Heart left ventricle (tissue), 13 donors: ENCODE data around the gene DYNLRB2.

Experiments used
- POLR2A ChIP-seq, 2 donors: fragments of 450-650 bp; IDR thresholded peaks; one replicate each; pipeline ENCODE4 v1.6.1; 2017; ENCODE audit warnings: antibody characterized with exemption in 2 of 2, mild to moderate bottlenecking in 2 of 2, moderate library complexity in 2 of 2
- TF ChIP-seq, protein P1 (sequence below), 12 donors: fragments of 200-600 bp; sonication (generic) in 4 of 12; IDR thresholded peaks; one replicate each; pipeline versions ENCODE4 v1.5.0 to v1.8.0; 2018 to 2022; ENCODE audit warnings: antibody characterized with exemption in 12 of 12, mild to moderate bottlenecking in 5 of 12
- donor health status: ischemic (EF 13 %, LVEDD 7.1; RV severe dilation, severe dysfunction).
- donor health status: DM: no; HTN: yes; CAD: no.
- donor health status: DM: no; HTN: no; CAD: no.
- donor health status: ischemic (EF 25% LVEDD 6.9; RV normal size, moderate dysfunction).
- donor health status: ischemic (EF 25% LVEDD 5.7; RV mildly dilated, moderate dysfunction).
- donor health status: ischemic (EF 35%, LVEDD 5.7; RV mildly dilated, moderate dysfunction).
- donor health status: nonischemic (EF 11% LVEDD 7.7; RV severe dilation, severe dysfunction).
- donor health status: DM: yes; HTN: yes; CAD: no.
- donor health status: PGD.
- donor health status: ischemic (EF 29% LVEDD 5.4; RV normal size, mild dysfunction).
- donor health status: nonischemic (EF 23%, LVEDD 6.1; RV moderate dilation, normal function).

DNA sequence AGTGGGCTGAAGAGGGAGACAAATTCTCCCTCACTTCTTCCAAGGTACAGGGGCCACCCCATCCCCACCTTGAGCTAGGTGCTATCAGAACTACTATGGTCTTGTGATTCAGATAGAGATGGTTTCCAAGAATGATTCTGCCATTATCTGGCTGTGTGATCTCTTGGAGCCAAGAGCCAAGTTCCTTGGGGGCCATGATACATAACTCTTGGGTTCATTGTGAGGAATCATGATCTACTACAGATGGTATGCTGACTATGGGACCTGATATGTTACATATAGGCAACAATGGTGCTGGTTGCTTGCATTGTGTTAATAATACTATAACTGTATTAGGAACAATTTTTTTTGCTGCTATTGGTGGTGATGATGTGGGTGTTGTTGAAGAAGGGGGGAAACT, 45.7 kb downstream of the DYNLRB2 start:
- TF ChIP-seq, protein P1, sequence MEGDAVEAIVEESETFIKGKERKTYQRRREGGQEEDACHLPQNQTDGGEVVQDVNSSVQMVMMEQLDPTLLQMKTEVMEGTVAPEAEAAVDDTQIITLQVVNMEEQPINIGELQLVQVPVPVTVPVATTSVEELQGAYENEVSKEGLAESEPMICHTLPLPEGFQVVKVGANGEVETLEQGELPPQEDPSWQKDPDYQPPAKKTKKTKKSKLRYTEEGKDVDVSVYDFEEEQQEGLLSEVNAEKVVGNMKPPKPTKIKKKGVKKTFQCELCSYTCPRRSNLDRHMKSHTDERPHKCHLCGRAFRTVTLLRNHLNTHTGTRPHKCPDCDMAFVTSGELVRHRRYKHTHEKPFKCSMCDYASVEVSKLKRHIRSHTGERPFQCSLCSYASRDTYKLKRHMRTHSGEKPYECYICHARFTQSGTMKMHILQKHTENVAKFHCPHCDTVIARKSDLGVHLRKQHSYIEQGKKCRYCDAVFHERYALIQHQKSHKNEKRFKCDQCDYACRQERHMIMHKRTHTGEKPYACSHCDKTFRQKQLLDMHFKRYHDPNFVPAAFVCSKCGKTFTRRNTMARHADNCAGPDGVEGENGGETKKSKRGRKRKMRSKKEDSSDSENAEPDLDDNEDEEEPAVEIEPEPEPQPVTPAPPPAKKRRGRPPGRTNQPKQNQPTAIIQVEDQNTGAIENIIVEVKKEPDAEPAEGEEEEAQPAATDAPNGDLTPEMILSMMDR (IDR thresholded peaks at IDR 0.05), result no peak
- no peak for TF ChIP-seq POLR2A (IDR thresholded peaks at IDR 0.05)
